Measurements from ENCODE around the gene CHRNB1. TPM values are rescaled to one million over a fixed set of nuclear protein-coding genes. Genes with fewer than 3 reads are reported as not detected.

The CHRNB1 gene
- total RNA-seq, 1 donor, result 6.1 TPM

- TF ChIP-seq, protein P1, sequence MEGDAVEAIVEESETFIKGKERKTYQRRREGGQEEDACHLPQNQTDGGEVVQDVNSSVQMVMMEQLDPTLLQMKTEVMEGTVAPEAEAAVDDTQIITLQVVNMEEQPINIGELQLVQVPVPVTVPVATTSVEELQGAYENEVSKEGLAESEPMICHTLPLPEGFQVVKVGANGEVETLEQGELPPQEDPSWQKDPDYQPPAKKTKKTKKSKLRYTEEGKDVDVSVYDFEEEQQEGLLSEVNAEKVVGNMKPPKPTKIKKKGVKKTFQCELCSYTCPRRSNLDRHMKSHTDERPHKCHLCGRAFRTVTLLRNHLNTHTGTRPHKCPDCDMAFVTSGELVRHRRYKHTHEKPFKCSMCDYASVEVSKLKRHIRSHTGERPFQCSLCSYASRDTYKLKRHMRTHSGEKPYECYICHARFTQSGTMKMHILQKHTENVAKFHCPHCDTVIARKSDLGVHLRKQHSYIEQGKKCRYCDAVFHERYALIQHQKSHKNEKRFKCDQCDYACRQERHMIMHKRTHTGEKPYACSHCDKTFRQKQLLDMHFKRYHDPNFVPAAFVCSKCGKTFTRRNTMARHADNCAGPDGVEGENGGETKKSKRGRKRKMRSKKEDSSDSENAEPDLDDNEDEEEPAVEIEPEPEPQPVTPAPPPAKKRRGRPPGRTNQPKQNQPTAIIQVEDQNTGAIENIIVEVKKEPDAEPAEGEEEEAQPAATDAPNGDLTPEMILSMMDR (IDR thresholded peaks at IDR 0.05; ENCODE audit: insufficient read depth, low read length), result no peak
- no peak for DNase-seq (ENCODE audit: low read depth)
- no peak overlapping the region for H3K4me3 ChIP-seq (ENCODE audit: low read depth, low read length)
Observed at GRCh38 chr17:7423679-7424078, 21.2 kb upstream of the CHRNB1 start.

DNA sequence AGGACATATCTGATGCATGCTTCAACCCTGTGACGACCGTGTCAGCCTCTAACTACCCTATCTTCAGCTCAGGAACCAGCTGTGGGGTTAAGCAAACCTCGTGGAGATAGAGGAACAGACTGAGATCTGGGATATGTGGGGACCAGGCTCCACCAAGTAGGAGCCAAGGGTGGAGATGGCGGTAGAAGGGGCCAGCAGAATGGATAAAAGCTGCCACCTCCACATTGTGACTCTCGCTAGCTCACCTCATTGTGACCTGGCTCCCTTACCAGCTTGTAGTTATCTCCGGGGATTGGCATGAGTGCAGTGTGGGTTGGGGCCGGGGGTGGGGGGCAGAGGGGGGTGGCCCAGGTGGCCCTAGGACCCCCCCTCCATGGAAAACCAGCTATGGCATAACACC is 19.5 kb upstream of the CHRNB1 start, which contains the start of gene SPEM2:
Gene SPEM2, plus strand, starts transcription at position 301 of the 400 bp plus-strand sequence. Its CDS starts 73 bp downstream, at position 374.
- DNase-seq (ENCODE audit: low read depth), result no peak
- H3K4me3 ChIP-seq (ENCODE audit: low read depth, low read length), result no peak within 1 kb of the TSS
- TF ChIP-seq, protein P1 (IDR thresholded peaks at IDR 0.05; ENCODE audit: insufficient read depth, low read length), result no peak

DNA sequence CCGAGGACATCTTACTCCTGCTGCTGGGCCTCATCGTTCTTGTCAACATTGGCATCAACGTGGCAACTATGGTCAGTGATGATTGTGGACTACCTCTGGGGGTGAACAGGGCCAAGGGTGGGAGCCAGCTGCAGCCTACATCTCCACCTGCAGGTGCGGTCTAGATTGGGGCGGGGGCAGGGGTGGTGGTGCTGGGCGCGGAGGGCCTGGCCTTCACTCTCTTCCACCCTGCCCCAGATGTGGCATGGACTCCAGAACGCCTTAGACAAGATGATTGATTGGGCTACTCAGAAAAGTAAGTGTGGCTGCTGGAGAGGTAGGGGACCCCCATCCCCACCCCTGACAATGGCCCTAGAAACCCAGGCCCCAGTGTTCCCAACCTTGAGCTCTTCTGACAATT is 19.1 kb upstream of the CHRNB1 start:
- no peak for DNase-seq (ENCODE audit: low read depth)
- TF ChIP-seq, protein P1 (IDR thresholded peaks at IDR 0.05; ENCODE audit: insufficient read depth, low read length), result no peak
- H3K4me3 ChIP-seq (ENCODE audit: low read depth, low read length), result no peak overlapping the region

DNA sequence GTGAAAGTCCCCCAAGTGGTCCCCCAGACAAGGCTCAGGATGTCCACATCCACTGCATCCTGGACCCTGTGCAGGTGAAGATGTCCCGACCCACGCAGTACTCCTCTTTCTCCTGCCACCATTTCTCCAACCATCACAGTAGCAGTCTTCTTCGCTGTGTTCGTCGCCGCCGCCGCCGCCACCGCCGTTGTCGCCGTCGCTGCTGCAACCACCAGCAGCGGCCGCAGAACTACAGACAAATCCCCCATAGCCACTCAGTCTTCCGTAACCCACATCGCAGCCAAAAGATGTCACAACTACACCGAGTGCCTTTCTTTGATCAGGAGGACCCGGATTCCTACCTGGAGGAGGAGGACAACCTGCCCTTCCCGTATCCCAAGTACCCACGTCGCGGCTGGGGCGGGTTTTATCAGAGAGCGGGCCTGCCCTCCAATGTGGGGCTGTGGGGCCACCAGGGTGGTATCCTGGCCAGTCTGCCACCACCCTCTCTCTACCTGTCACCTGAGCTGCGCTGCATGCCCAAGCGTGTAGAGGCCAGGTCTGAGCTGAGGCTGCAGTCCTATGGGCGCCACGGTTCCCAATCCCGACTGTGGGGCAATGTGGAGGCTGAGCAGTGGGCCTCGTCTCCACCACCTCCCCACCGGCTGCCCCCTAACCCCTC is 18.5 kb upstream of the CHRNB1 start:
- TF ChIP-seq, protein P1 (IDR thresholded peaks at IDR 0.05; ENCODE audit: insufficient read depth, low read length), result no peak
- no peak overlapping the region for H3K4me3 ChIP-seq (ENCODE audit: low read depth, low read length)
- no peak for DNase-seq (ENCODE audit: low read depth)

DNA sequence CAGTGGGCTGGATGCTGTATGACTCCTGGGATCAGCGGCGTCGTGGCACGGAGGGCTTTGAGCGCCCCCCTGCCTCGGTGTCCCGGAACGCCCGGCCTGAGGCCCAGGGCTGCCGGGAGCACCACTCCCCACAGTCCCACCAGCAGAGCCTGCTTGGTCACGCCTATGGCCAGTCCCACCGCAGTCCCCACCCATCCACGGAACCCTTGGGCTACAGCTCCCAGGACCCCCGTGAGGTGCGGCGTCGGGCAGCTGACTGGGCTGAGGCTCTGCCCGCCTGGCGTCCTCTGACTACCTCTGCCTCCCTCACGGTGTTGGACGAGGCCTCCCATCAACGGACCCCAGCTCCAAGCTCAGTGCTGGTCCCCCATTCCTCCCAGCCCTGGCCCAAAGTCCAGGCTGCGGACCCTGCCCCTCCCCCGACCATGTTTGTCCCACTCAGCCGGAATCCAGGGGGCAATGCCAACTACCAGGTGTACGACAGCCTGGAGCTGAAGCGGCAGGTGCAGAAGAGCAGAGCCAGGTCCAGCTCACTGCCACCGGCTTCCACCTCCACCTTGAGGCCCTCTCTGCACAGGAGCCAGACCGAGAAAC is 17.9 kb upstream of the CHRNB1 start:
- TF ChIP-seq, protein P1 (IDR thresholded peaks at IDR 0.05; ENCODE audit: insufficient read depth, low read length), result no peak
- H3K4me3 ChIP-seq (ENCODE audit: low read depth, low read length), result no peak overlapping the region
- DNase-seq (ENCODE audit: low read depth), result no peak

DNA sequence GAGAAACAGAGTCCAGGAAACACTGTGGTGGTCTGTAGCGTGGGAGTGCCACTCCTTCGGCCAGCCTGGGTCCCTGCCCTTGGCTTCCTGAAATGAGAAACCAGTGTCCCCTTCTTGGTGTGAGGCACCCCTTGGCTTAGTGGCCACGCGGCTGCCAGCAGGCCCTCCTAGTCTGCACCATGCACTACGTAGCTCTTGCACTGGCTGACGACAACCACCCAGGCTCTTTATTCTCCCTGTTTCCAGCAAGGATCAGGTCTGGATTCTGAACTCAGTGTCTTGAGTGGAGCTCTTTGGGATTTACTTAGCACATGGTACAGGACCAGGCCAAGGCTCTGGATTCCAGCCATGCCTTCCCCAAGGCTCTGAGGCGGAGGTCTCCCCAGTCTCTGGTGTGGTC is 17.3 kb upstream of the CHRNB1 start:
- TF ChIP-seq, protein P1 (IDR thresholded peaks at IDR 0.05; ENCODE audit: insufficient read depth, low read length), result no peak
- H3K4me3 ChIP-seq (ENCODE audit: low read depth, low read length), result no peak overlapping the region
- no peak for DNase-seq (ENCODE audit: low read depth)

All from fibroblast of the aortic adventitia (primary cell).